IPS-20b (cell line): Measurements from ENCODE around the gene ENAH.
"Not testable (repeated sequence)": the region's sequence is repeated elsewhere in the genome, so short reads cannot be mapped to it uniquely, and the experiment has no call there.

Experiments used
- H3K27ac ChIP-seq: one replicate; pipeline ENCODE4 v1.5.1; 2013; ENCODE audit warnings: low read length
- H3K27me3 ChIP-seq: 2 replicates; pipeline ENCODE4 v1.6.1; 2013; ENCODE audit warnings: mild to moderate bottlenecking, low read length, inconsistent platforms; ENCODE audit not compliant: insufficient read depth
- H3K36me3 ChIP-seq: 2 replicates; pipeline ENCODE4 v1.6.1; 2013; ENCODE audit warnings: low read depth, mild to moderate bottlenecking, inconsistent platforms, low read length, moderate library complexity; ENCODE audit not compliant: insufficient read depth
- H3K4me1 ChIP-seq: 2 replicates; pipeline ENCODE4 v1.6.1; 2013; ENCODE audit warnings: mild to moderate bottlenecking, control low read depth, inconsistent platforms, low read length, moderate library complexity; ENCODE audit not compliant: insufficient read depth
- H3K4me3 ChIP-seq: 2 replicates; pipeline ENCODE4 v1.5.1; 2013; ENCODE audit warnings: mild to moderate bottlenecking, low read length, inconsistent platforms
- H3K9ac ChIP-seq: 2 replicates; pipeline ENCODE4 v1.6.1; 2013; ENCODE audit warnings: low read depth, mild to moderate bottlenecking, inconsistent platforms, low read length, moderate library complexity
- H3K9me3 ChIP-seq: 2 replicates; pipeline ENCODE4 v1.6.1; 2013; ENCODE audit warnings: mild to moderate bottlenecking, low read depth, low read length, inconsistent platforms; ENCODE audit not compliant: insufficient read depth

Gene ENAH

GRCh38 chr1:225654277-225654597 is 1.3 kb upstream of the ENAH start:
- no peak overlapping the region for H3K27ac ChIP-seq
- H3K9me3 ChIP-seq, result no peaks in the 10 kb centered on the region
- peaks cover 11% of the 10 kb centered on the region; the same call in 1 of the 2 replicates for H3K4me1 ChIP-seq
- no peaks in the 10 kb centered on the region for H3K27me3 ChIP-seq
- peaks cover 8% of the 10 kb centered on the region; the same call in 1 of the 2 replicates for H3K36me3 ChIP-seq
- peak overlapping the region; percentile 74 for H3K4me3 ChIP-seq
- H3K9ac ChIP-seq, result peak overlapping the region; percentile 83; the same call in 1 of the 2 replicates

- peak overlapping the region; percentile 13 for H3K27ac ChIP-seq
- H3K9ac ChIP-seq, result peak overlapping the region; percentile 83
- H3K9me3 ChIP-seq, result no peaks in the 10 kb centered on the region
- no peaks in the 10 kb centered on the region for H3K27me3 ChIP-seq
- peaks cover 8% of the 10 kb centered on the region; the same call in 1 of the 2 replicates for H3K36me3 ChIP-seq
- peak overlapping the region; percentile 74 for H3K4me3 ChIP-seq
- peaks cover 15% of the 10 kb centered on the region for H3K4me1 ChIP-seq
Observed at GRCh38 chr1:225653463-225654276, 747 bp upstream of the ENAH start.

- H3K4me1 ChIP-seq, result peaks cover 23% of the 10 kb centered on the region
- H3K27ac ChIP-seq, result peak overlapping the region; percentile 86
- peak overlapping the region; percentile 94 for H3K9ac ChIP-seq
- H3K9me3 ChIP-seq, result no peaks in the 10 kb centered on the region
- peaks cover 8% of the 10 kb centered on the region; the same call in 1 of the 2 replicates for H3K36me3 ChIP-seq
- H3K4me3 ChIP-seq, result peak overlapping the region; percentile 87
- no peaks in the 10 kb centered on the region for H3K27me3 ChIP-seq
Observed at GRCh38 chr1:225651872-225652728, 823 bp downstream of the ENAH start.

GRCh38 chr1:225651376-225651871 is 1.5 kb downstream of the ENAH start:
- Histone ChIP-seq H3K4me1 (peaks cover 23% of the 10 kb centered on the region), H3K9ac (peak overlapping the region; percentile 94), H3K27ac (peak overlapping the region; percentile 86), H3K9me3 (no peaks in the 10 kb centered on the region), H3K36me3 (peaks cover 8% of the 10 kb centered on the region; the same call in 1 of the 2 replicates), H3K4me3 (peak overlapping the region; percentile 87), H3K27me3 (no peaks in the 10 kb centered on the region)

GRCh38 chr1:225650179-225650578 is 2.7 kb downstream of the ENAH start:
- H3K27ac ChIP-seq, result no peak overlapping the region
- peaks cover 23% of the 10 kb centered on the region for H3K4me1 ChIP-seq
- H3K36me3 ChIP-seq, result peaks cover 10% of the 10 kb centered on the region; the same call in 1 of the 2 replicates
- peak overlapping the region; percentile 53 for H3K4me3 ChIP-seq
- no peaks in the 10 kb centered on the region for H3K9me3 ChIP-seq
- H3K27me3 ChIP-seq, result no peaks in the 10 kb centered on the region
- H3K9ac ChIP-seq, result peak overlapping the region; percentile 50; the same call in 1 of the 2 replicates

- Histone ChIP-seq H3K4me1 (peaks cover 22% of the 10 kb centered on the region), H3K36me3 (peaks cover 36% of the 10 kb centered on the region), H3K4me3 (no peak overlapping the region), H3K9ac (no peak overlapping the region), H3K27me3 (no peaks in the 10 kb centered on the region), H3K9me3 (no peaks in the 10 kb centered on the region), H3K27ac (no peak overlapping the region)
Observed at GRCh38 chr1:225645194-225645895, 7.6 kb downstream of the ENAH start.

GRCh38 chr1:225644666-225645065 is 8.3 kb downstream of the ENAH start:
- Histone ChIP-seq H3K9ac (no peak overlapping the region), H3K27me3 (no peaks in the 10 kb centered on the region), H3K27ac (no peak overlapping the region), H3K36me3 (peaks cover 35% of the 10 kb centered on the region), H3K4me3 (no peak overlapping the region), H3K4me1 (peaks cover 15% of the 10 kb centered on the region), H3K9me3 (no peaks in the 10 kb centered on the region)

- Histone ChIP-seq H3K36me3 (peaks cover 40% of the 10 kb centered on the region), H3K9ac (no peak overlapping the region), H3K27ac (no peak overlapping the region), H3K4me3 (no peak overlapping the region), H3K9me3 (no peaks in the 10 kb centered on the region), H3K4me1 (peaks cover 3% of the 10 kb centered on the region; the same call in 1 of the 2 replicates), H3K27me3 (no peaks in the 10 kb centered on the region)
Observed at GRCh38 chr1:225642177-225642576, 10.7 kb downstream of the ENAH start.

GRCh38 chr1:225638853-225639252 is 14.1 kb downstream of the ENAH start:
- H3K9ac ChIP-seq, result no peak overlapping the region
- peaks cover 48% of the 10 kb centered on the region for H3K36me3 ChIP-seq
- no peak overlapping the region for H3K4me3 ChIP-seq
- H3K27ac ChIP-seq, result no peak overlapping the region
- H3K4me1 ChIP-seq, result peaks cover 3% of the 10 kb centered on the region; the same call in 1 of the 2 replicates
- H3K9me3 ChIP-seq, result no peaks in the 10 kb centered on the region
- H3K27me3 ChIP-seq, result no peaks in the 10 kb centered on the region

- H3K4me3 ChIP-seq, result no peak overlapping the region
- H3K9me3 ChIP-seq, result no peaks in the 10 kb centered on the region
- H3K27me3 ChIP-seq, result no peaks in the 10 kb centered on the region
- H3K4me1 ChIP-seq, result peaks cover 3% of the 10 kb centered on the region; the same call in 1 of the 2 replicates
- H3K9ac ChIP-seq, result no peak overlapping the region
- H3K36me3 ChIP-seq, result peaks cover 39% of the 10 kb centered on the region
- H3K27ac ChIP-seq, result no peak overlapping the region
Observed at GRCh38 chr1:225637651-225638199, 15.2 kb downstream of the ENAH start.

- not testable (repeated sequence) for H3K9ac ChIP-seq, H3K27me3 ChIP-seq, H3K4me1 ChIP-seq, H3K9me3 ChIP-seq, H3K27ac ChIP-seq, H3K4me3 ChIP-seq
- H3K36me3 ChIP-seq, result peaks cover 34% of the 10 kb centered on the region
Observed at GRCh38 chr1:225636992-225637391, 15.9 kb downstream of the ENAH start.
